ENCODE measurements around the gene POLDIP2. TPM values are rescaled to one million over a fixed set of nuclear protein-coding genes. Genes with fewer than 3 reads are reported as not detected.

POLDIP2 gene
- total and polyA plus RNA-seq, 8 donors = 41.9 to 118 (median 60.7) TPM

- peak in 1 of 2 donors; percentile 61 for DNase-seq
- Histone ChIP-seq H3K36me3 (peaks cover 23 to 35% (median 32%) of the 10 kb centered on the region in 4 donors), H3K27me3 (no peaks in the 10 kb centered on the region), H3K4me3 (no peak overlapping the region), H3K9me3 (no peaks in the 10 kb centered on the region), H3K27ac (peak overlapping the region; percentile 64 to 81 (median 68)), H3K4me1 (peaks cover 25 to 76% (median 34%) of the 10 kb centered on the region in 4 donors)
- intact Hi-C loops (cut with DNase I; ENCODE audit: low total_unique reads) = no loop called here
- TF ChIP-seq POLR2AphosphoS5 (IDR thresholded peaks at IDR 0.05) = peak in 1 of 3 donors; percentile 46
- TF ChIP-seq, protein P1, sequence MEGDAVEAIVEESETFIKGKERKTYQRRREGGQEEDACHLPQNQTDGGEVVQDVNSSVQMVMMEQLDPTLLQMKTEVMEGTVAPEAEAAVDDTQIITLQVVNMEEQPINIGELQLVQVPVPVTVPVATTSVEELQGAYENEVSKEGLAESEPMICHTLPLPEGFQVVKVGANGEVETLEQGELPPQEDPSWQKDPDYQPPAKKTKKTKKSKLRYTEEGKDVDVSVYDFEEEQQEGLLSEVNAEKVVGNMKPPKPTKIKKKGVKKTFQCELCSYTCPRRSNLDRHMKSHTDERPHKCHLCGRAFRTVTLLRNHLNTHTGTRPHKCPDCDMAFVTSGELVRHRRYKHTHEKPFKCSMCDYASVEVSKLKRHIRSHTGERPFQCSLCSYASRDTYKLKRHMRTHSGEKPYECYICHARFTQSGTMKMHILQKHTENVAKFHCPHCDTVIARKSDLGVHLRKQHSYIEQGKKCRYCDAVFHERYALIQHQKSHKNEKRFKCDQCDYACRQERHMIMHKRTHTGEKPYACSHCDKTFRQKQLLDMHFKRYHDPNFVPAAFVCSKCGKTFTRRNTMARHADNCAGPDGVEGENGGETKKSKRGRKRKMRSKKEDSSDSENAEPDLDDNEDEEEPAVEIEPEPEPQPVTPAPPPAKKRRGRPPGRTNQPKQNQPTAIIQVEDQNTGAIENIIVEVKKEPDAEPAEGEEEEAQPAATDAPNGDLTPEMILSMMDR (IDR thresholded peaks at IDR 0.05) = no peak
- 28 to 63% (median 50%) methylated on average over 5 of the region's 5 CpGs for WGBS, 5 donors
These were observed 33.0 kb downstream of the POLDIP2 start for GRCh38 chr17:28324267-28324745.

DNA sequence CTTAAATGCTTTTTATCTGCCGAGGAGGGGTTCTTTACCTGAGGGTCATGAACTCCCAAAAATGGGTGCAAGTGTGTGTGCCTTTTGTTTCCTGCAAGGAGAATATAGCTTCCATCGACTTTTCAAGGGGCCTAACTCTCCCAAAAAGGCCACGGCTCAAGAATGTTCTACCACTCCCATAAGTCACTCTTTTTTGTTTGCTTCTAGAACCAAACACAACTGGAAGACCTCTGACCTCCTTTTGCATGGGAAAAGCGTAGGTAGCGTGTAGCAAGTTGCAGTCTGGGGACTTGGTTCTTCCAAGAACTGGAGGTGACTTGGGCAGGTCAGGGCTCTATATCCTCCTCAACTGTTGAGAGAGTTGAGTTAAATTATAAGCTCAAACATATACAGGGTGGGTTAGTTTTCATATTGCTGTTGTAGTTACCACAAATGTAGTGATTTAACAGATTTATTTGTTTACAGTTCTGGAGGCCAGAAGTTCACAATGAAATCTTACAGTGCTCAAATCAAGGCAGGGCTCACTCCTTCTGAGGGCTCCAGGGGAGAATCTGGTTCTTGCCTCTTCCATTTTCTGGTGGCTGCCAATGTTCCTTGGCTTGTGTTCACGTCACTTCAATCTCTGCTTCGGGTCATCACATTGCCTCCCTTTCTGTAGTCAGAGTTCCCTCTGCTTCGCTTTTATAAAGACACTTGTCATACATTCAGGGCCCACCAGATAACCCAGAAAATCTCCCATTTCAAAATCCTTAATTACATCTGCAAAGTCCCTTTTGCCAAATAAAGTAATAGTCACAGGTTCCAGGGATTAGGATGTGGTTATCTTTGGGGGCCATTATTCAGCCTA lies 36.9 kb downstream of the POLDIP2 start:
- Histone ChIP-seq H3K4me1 (peaks cover 24 to 72% (median 34%) of the 10 kb centered on the region in 4 donors), H3K4me3 (peak overlapping the region; percentile 59 to 87 (median 74)), H3K9me3 (no peaks in the 10 kb centered on the region), H3K36me3 (no peaks in the 10 kb centered on the region), H3K27ac (peak overlapping the region; percentile 47 to 90 (median 87)), H3K27me3 (no peaks in the 10 kb centered on the region)
- DNase-seq = no peak
- intact Hi-C loops (cut with DNase I; ENCODE audit: low total_unique reads) = no loop called here
- WGBS, 5 donors = 27 to 58% (median 37%) methylated on average over 8 of the region's 8 CpGs
- TF ChIP-seq EP300 (IDR thresholded peaks at IDR 0.05) (no peak), POLR2AphosphoS5 (IDR thresholded peaks at IDR 0.05) (no peak), POLR2A (IDR thresholded peaks at IDR 0.05) (no peak)
- TF ChIP-seq, protein P1 (IDR thresholded peaks at IDR 0.05) = no peak

- Histone ChIP-seq H3K4me1 (peaks cover 15 to 63% (median 25%) of the 10 kb centered on the region in 4 donors), H3K4me3 (peak overlapping the region; percentile 59 to 87 (median 74)), H3K27me3 (no peaks in the 10 kb centered on the region), H3K27ac (peak overlapping the region; percentile 84 to 90 (median 87)), H3K36me3 (no peaks in the 10 kb centered on the region), H3K9me3 (no peaks in the 10 kb centered on the region)
- WGBS, 5 donors = 1 to 3% (median 1%) methylated on average over 7 of the region's 7 CpGs
- TF ChIP-seq POLR2AphosphoS5 (IDR thresholded peaks at IDR 0.05) = no peak
- no peak for TF ChIP-seq POLR2A (IDR thresholded peaks at IDR 0.05)
- no peak for TF ChIP-seq EP300 (IDR thresholded peaks at IDR 0.05)
- TF ChIP-seq, protein P1 (IDR thresholded peaks at IDR 0.05) = no peak
- DNase-seq = no peak
- intact Hi-C loops (cut with DNase I; ENCODE audit: low total_unique reads) = no loop called here
These were observed 37.8 kb downstream of the POLDIP2 start for GRCh38 chr17:28319598-28319935.

- DNase-seq = peak; percentile 98
- Histone ChIP-seq H3K4me1 (peaks cover 13 to 57% (median 23%) of the 10 kb centered on the region in 4 donors), H3K4me3 (peak within 1 kb of the TSS; percentile 59 to 87 (median 74)), H3K9me3 (no peaks in the 10 kb centered on the region), H3K27me3 (no peaks in the 10 kb centered on the region), H3K27ac (peak within 1 kb of the TSS; percentile 84 to 90 (median 87)), H3K36me3 (no peaks in the 10 kb centered on the region)
- intact Hi-C loops (cut with DNase I; ENCODE audit: low total_unique reads) = no loop called here
- WGBS, 5 donors = 0 to 1% (median 0%) methylated on average over 24 to 72 of the region's 72 CpGs
- TF ChIP-seq, protein P1 (IDR thresholded peaks at IDR 0.05) = peak in 1 of 7 experiments; percentile 31
- TF ChIP-seq EP300 (IDR thresholded peaks at IDR 0.05) (no peak), POLR2AphosphoS5 (IDR thresholded peaks at IDR 0.05) (peak; percentile 49 to 83 (median 63)), POLR2A (IDR thresholded peaks at IDR 0.05) (peak in 1 of 4 donors; percentile 12)
These were observed 38.3 kb downstream of the POLDIP2 start, which contains the start of gene TMEM97 for GRCh38 chr17:28318759-28319597. Gene TMEM97, plus strand, starts transcription at chr17:28319200. Its CDS starts 40 bp downstream, at chr17:28319240.

Data from stomach (tissue), 9 donors.